HepG2 (cell line): ENCODE data around the gene SPG7. TPM values are rescaled to one million over a fixed set of nuclear protein-coding genes. Genes with fewer than 3 reads are reported as not detected.
A peak's percentile ranks its signal among the peaks of the same experiment; 100 is the strongest.

ENCODE experiments used
- ATF7 ChIP-seq, 2 experiments: fragments of 450-650 bp in 1 of 2; sonication (generic) in 1 of 2; formaldehyde crosslinking in 1 of 2; IDR thresholded peaks; 2 replicates each; pipeline versions ENCODE4 v1.4.0 to v1.6.1; 2016 to 2020; ENCODE audit warnings: antibody characterized with exemption in 1 of 2, mild to moderate bottlenecking in 1 of 2, missing genetic modification reagents in 1 of 2
- EP300 ChIP-seq, 3 experiments: sonication (generic) in 1 of 3; formaldehyde crosslinking in 1 of 3; IDR thresholded peaks; 2 replicates each; pipeline versions ENCODE4 v1.5.1 to v1.6.1; 2011 to 2020; ENCODE audit warnings: low read depth in 2 of 3, low read length in 2 of 3, borderline replicate concordance in 1 of 3, improper control_type of control experiment in 1 of 3, mild to moderate bottlenecking in 1 of 3, missing genetic modification reagents in 1 of 3, moderate library complexity in 1 of 3
- ERF ChIP-seq: IDR thresholded peaks from 2 replicates; pipeline ENCODE4 v1.6.1; 2018; ENCODE audit warnings: missing biosample characterization, missing genetic modification reagents
- HOXA9 ChIP-seq: sonication (generic); formaldehyde crosslinking; IDR thresholded peaks from 2 replicates; pipeline ENCODE4 v1.8.1; 2022; ENCODE audit warnings: missing genetic modification reagents, mild to moderate bottlenecking, moderate library complexity, borderline replicate concordance
- MIER3 ChIP-seq: IDR thresholded peaks from 2 replicates; pipeline ENCODE4 v1.6.1; 2016; ENCODE audit warnings: missing compliant biosample characterization, borderline replicate concordance
- NFYC ChIP-seq: IDR thresholded peaks from 2 replicates; pipeline ENCODE4 v1.6.1; 2016; ENCODE audit warnings: missing genetic modification reagents, missing compliant biosample characterization
- TOE1 ChIP-seq: sonication (generic); formaldehyde crosslinking; IDR thresholded peaks from 2 replicates; pipeline ENCODE4 v1.4.0; 2020; ENCODE audit warnings: mild to moderate bottlenecking, missing genetic modification reagents
- ZFY ChIP-seq: sonication (generic); formaldehyde crosslinking; IDR thresholded peaks from 2 replicates; pipeline ENCODE4 v1.4.0; 2020; ENCODE audit warnings: missing genetic modification reagents
- ZNF124 ChIP-seq: sonication (generic); formaldehyde crosslinking; IDR thresholded peaks from 2 replicates; pipeline ENCODE4 v1.4.0; 2020; ENCODE audit warnings: missing genetic modification reagents
- ZNF510 ChIP-seq: sonication (generic); formaldehyde crosslinking; IDR thresholded peaks from 2 replicates; pipeline ENCODE4 v1.4.0; 2020; ENCODE audit warnings: low read depth, mild to moderate bottlenecking, missing genetic modification reagents
- ZNF567 ChIP-seq: sonication (generic); formaldehyde crosslinking; IDR thresholded peaks from 2 replicates; pipeline ENCODE4 v1.8.1; 2023; ENCODE audit warnings: mild to moderate bottlenecking, missing genetic modification reagents, borderline replicate concordance
- ZNF589 ChIP-seq: sonication (generic); formaldehyde crosslinking; conservative IDR thresholded peaks from 2 replicates; pipeline ENCODE4 v1.8.0; 2022; ENCODE audit warnings: mild to moderate bottlenecking, moderate library complexity, missing genetic modification reagents
- ZNF619 ChIP-seq: sonication (generic); formaldehyde crosslinking; IDR thresholded peaks from 2 replicates; pipeline ENCODE4 v1.4.0; 2020; ENCODE audit warnings: mild to moderate bottlenecking, missing genetic modification reagents
- ZNF782 ChIP-seq: sonication (generic); formaldehyde crosslinking; IDR thresholded peaks from 2 replicates; pipeline ENCODE4 v1.4.0; 2020; ENCODE audit warnings: missing genetic modification reagents, mild to moderate bottlenecking, borderline replicate concordance
- polyA plus RNA-seq, 8 experiments: library from polyadenylated mRNA; depleted of rRNA in 3 of 8; stranded (reverse) in 7 of 8; unstranded in 1 of 8; fragments of >200 nt; fragmentation: Illumina TruSeq in 4 of 8; extraction: Trizol in 4 of 8; gene quantifications; 2 replicates each; pipeline versions ENCODE4 v1.2.1 to v1.2.3, GENCODE V29; 2011 to 2016; ENCODE audit warnings: low read depth in 4 of 8, missing spikeins in 1 of 8, mixed read lengths in 1 of 8; ENCODE audit not compliant: insufficient read depth in 1 of 8
- total RNA-seq, 5 experiments: library from RNA; depleted of rRNA; stranded (reverse); fragments of >200 nt; fragmentation: Illumina TruSeq; extraction: Trizol; gene quantifications; 2 replicates each; pipeline ENCODE4 v1.2.3, GENCODE V29; 2016; ENCODE audit warnings: low read depth in 1 of 5
- TF ChIP-seq, protein P1 (sequence below): sonication (generic); formaldehyde crosslinking; IDR thresholded peaks from 2 replicates; pipeline ENCODE4 v1.5.1; 2020; ENCODE audit warnings: mild to moderate bottlenecking, missing genetic modification reagents
- TF ChIP-seq, protein P2 (sequence below): sonication (generic); formaldehyde crosslinking; IDR thresholded peaks from 2 replicates; pipeline ENCODE4 v1.8.1; 2023; ENCODE audit warnings: mild to moderate bottlenecking, moderate library complexity, missing genetic modification reagents
- TF ChIP-seq, protein P3 (sequence below): sonication (generic); formaldehyde crosslinking; IDR thresholded peaks from 2 replicates; pipeline ENCODE4 v1.5.0; 2020; ENCODE audit warnings: mild to moderate bottlenecking, missing genetic modification reagents
- TF ChIP-seq, protein P4 (sequence below): sonication (generic); formaldehyde crosslinking; IDR thresholded peaks from 2 replicates; pipeline ENCODE4 v1.8.0; 2022; ENCODE audit warnings: mild to moderate bottlenecking, missing genetic modification reagents; ENCODE audit not compliant: insufficient replicate concordance

SPG7 gene
- total and polyA plus RNA-seq, 2 of the 13 experiments (the other 11 are each of a cell fraction or from before 2014, with no cell fraction given) = 66.0 to 136 TPM

DNA sequence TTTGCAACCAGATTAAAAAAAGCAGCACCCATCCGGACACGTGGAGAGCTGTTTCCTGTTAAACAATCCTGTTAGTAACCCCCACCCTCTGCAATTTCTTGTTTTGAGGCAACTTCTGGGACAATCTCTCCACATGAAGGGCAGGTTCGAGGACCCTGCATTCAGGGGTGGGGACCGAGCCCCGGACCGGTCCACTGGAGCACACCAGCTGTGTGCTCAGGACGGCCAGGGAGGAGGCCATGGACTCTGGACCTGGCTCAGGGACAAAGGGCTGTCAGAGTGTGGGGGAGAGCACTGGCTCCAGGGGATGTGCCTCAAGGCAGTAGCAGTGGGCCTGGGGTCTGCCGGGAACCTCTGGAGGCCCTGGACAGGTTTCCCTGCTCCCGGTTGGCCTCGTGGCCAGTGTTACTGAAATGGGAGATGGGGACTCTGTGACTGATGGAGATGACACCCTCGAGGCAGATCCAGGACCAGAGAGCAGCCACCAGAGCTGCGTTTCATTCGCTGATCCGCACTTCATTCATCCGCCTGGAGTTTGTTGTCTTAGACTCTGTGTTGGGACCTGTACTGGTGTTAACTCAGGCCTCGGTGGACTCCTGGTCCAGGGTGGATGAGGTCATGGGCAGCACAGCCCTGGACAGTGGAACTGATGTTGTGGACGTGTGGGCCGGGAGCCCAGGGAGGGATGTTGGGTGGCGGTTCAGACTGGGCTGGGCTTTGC lies 64.4 kb downstream of the SPG7 start (continued):
- TF ChIP-seq, protein P1, sequence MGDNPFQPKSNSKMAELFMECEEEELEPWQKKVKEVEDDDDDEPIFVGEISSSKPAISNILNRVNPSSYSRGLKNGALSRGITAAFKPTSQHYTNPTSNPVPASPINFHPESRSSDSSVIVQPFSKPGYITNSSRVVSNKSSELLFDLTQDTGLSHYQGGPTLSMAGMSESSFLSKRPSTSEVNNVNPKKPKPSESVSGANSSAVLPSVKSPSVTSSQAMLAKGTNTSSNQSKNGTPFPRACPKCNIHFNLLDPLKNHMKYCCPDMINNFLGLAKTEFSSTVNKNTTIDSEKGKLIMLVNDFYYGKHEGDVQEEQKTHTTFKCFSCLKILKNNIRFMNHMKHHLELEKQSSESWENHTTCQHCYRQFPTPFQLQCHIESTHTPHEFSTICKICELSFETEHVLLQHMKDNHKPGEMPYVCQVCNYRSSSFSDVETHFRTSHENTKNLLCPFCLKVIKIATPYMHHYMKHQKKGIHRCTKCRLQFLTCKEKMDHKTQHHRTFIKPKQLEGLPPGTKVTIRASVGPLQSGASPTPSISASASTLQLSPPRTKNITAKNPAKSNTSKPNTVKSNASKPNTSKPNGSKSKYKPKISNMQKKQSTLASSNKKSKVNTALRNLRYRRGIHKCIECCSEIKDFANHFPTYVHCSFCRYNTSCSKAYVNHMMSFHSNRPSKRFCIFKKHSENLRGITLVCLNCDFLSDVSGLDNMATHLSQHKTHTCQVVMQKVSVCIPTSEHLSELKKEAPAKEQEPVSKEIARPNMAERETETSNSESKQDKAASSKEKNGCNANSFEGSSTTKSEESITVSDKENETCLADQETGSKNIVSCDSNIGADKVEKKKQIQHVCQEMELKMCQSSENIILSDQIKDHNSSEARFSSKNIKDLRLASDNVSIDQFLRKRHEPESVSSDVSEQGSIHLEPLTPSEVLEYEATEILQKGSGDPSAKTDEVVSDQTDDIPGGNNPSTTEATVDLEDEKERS (CRISPR knock-in tag) = peak; percentile 88
- peak; percentile 72; the same call in 1 of the 2 replicates for TF ChIP-seq ZNF567
- 0 out of 2 replicates have a peak, but pooled peaks have one; percentile 60 for TF ChIP-seq ZNF510 (CRISPR knock-in tag)
- peak; percentile 50; the same call in 1 of the 2 replicates for TF ChIP-seq ZNF782
- TF ChIP-seq ZNF124 (CRISPR knock-in tag) = 0 out of 2 replicates have a peak, but pooled peaks have one; percentile 31
- no peak for TF ChIP-seq ZNF589 (CRISPR knock-in tag)
- TF ChIP-seq ERF (CRISPR knock-in tag) = peak; percentile 56
- TF ChIP-seq HOXA9 (CRISPR knock-in tag) = no peak
- TF ChIP-seq TOE1 = no peak
- TF ChIP-seq EP300 (IDR thresholded peaks at IDR 0.05; ENCODE audit: low read depth in 2 of 2, low read length in 2 of 2) = peak in 1 of 2 experiments; percentile 42; a peak in 1 of 4 replicates
- TF ChIP-seq EP300 (CRISPR knock-in tag; IDR thresholded peaks at IDR 0.05; ENCODE audit: borderline replicate concordance) = 0 out of 2 replicates have a peak, but pooled peaks have one; percentile 15
- TF ChIP-seq, protein P2, sequence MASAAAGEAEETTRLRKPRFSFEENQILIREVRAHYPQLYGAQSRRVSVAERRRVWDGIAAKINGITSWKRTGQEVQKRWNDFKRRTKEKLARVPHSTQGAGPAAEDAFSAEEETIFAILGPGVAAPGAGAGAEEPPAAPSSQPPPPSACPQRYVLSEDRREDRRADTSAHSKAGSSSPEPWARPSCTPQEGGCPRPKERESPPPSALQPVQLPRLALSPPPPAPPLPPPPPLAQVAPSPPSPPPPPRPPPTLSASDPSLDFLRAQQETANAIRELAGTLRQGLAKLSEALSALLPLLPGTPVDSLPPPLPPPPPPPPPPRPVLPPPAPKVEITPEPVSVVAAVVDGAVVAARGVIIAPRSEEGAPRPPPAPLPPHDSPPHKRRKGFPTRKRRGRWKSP (CRISPR knock-in tag) = peak; percentile 52; the same call in 1 of the 2 replicates
- TF ChIP-seq ATF7 (IDR thresholded peaks at IDR 0.05) = no peak; the same call in none of the 2 replicates
- TF ChIP-seq ATF7 (CRISPR knock-in tag; IDR thresholded peaks at IDR 0.05) = peak; percentile 91
- TF ChIP-seq, protein P3, sequence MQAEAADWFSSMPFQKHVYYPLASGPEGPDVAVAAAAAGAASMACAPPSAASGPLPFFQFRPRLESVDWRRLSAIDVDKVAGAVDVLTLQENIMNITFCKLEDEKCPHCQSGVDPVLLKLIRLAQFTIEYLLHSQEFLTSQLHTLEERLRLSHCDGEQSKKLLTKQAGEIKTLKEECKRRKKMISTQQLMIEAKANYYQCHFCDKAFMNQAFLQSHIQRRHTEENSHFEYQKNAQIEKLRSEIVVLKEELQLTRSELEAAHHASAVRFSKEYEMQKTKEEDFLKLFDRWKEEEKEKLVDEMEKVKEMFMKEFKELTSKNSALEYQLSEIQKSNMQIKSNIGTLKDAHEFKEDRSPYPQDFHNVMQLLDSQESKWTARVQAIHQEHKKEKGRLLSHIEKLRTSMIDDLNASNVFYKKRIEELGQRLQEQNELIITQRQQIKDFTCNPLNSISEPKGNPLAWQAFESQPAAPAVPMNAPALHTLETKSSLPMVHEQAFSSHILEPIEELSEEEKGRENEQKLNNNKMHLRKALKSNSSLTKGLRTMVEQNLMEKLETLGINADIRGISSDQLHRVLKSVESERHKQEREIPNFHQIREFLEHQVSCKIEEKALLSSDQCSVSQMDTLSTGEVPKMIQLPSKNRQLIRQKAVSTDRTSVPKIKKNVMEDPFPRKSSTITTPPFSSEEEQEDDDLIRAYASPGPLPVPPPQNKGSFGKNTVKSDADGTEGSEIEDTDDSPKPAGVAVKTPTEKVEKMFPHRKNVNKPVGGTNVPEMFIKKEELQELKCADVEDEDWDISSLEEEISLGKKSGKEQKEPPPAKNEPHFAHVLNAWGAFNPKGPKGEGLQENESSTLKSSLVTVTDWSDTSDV = peak; percentile 60; the same call in 1 of the 2 replicates
- peak; percentile 62 for TF ChIP-seq ZFY (CRISPR knock-in tag)
- TF ChIP-seq NFYC (CRISPR knock-in tag) = 0 out of 2 replicates have a peak, but pooled peaks have one; percentile 42
- peak; percentile 75 for TF ChIP-seq ZNF619 (CRISPR knock-in tag)
- 0 out of 2 replicates have a peak, but pooled peaks have one; percentile 52 for TF ChIP-seq MIER3 (CRISPR knock-in tag)
- TF ChIP-seq, protein P4, sequence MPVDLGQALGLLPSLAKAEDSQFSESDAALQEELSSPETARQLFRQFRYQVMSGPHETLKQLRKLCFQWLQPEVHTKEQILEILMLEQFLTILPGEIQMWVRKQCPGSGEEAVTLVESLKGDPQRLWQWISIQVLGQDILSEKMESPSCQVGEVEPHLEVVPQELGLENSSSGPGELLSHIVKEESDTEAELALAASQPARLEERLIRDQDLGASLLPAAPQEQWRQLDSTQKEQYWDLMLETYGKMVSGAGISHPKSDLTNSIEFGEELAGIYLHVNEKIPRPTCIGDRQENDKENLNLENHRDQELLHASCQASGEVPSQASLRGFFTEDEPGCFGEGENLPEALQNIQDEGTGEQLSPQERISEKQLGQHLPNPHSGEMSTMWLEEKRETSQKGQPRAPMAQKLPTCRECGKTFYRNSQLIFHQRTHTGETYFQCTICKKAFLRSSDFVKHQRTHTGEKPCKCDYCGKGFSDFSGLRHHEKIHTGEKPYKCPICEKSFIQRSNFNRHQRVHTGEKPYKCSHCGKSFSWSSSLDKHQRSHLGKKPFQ (CRISPR knock-in tag) = peak; percentile 49
